Nephron progenitor cell (in vitro differentiated cells): ENCODE measurements around the gene C1QTNF5.

Experiments used
- DNase-seq: peaks from one replicate; pipeline ENCODE4 v3.0.0; 2021
- H3K27ac Mint-ChIP-seq: 2 replicates; pipeline ENCODE4 v1.8.0; 2021; ENCODE audit warnings: mild to moderate bottlenecking, moderate library complexity, mixed read lengths
- H3K27me3 Mint-ChIP-seq: 2 replicates; pipeline ENCODE4 v1.8.0; 2021; ENCODE audit warnings: mild to moderate bottlenecking, low read depth, mixed read lengths; ENCODE audit not compliant: poor library complexity
- H3K36me3 Mint-ChIP-seq: 2 replicates; pipeline ENCODE4 v1.8.0; 2021; ENCODE audit warnings: low read depth, mixed read lengths
- H3K4me1 Mint-ChIP-seq: 2 replicates; pipeline ENCODE4 v1.8.0; 2021; ENCODE audit warnings: mixed read lengths
- H3K4me3 Mint-ChIP-seq: 2 replicates; pipeline ENCODE4 v1.8.0; 2021; ENCODE audit warnings: mild to moderate bottlenecking, moderate library complexity, mixed read lengths
- H3K9me3 Mint-ChIP-seq: 2 replicates; pipeline ENCODE4 v1.8.0; 2021; ENCODE audit warnings: mild to moderate bottlenecking, moderate library complexity, mixed read lengths
- CTCF ChIP-seq: fragments of 200-600 bp; sonication (generic); IDR thresholded peaks from 2 replicates; pipeline ENCODE4 v1.5.0; 2021; ENCODE audit warnings: antibody characterized with exemption

The C1QTNF5 gene

DNA sequence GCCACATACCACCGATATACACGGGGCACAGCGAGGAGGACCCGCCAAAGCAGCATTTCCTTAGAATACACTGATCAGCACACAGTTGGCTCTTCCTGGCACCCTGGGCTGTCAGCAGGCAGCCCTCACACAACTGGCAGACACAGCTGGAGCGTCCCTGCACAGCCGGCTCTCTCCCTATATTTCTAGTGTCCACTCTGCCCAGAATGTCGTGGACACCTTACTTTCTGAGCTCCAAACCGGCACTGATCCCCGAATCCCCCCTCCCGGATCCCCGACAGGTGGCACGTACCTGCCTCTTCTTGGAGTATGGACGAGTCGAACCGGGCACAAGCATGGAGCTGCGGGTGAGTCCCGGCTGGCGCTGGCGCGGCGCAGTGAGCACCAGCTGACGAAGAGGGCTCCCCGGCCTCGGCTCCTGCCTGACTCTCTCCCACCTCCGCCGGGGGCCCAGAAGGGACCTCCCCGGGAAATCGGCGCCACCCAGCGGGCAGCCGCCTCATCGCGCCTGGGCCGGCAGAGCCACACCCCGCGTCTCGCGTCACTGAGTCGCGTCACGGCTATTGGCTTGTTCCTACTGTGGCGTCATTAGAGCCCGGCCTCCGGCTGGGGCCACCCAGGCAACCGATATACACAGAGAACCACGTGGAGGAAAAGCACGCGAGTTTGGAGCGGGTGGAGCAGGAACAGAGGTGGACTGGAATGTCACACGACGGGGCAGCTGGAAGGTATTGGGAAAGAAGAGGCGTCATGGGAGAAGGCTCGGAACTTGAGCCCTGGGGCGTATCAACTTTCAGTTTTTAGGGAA lies 40.7 kb upstream of the C1QTNF5 start, which contains the start of gene USP2:
TSS of gene USP2 (minus strand) at position 510 of the 808 bp plus-strand sequence. CDS start 8,210 bp downstream, outside the sequence.
- Mint-ChIP-seq H3K4me1 (peaks cover 16% of the 10 kb centered on the region), H3K9me3 (no peaks in the 10 kb centered on the region), H3K36me3 (no peaks in the 10 kb centered on the region), H3K4me3 (no peak within 1 kb of the TSS), H3K27ac (peak within 1 kb of the TSS; percentile 47), H3K27me3 (peaks cover 15% of the 10 kb centered on the region)
- peak; percentile 81 for TF ChIP-seq CTCF
- DNase-seq, result peak; percentile 99

DNA sequence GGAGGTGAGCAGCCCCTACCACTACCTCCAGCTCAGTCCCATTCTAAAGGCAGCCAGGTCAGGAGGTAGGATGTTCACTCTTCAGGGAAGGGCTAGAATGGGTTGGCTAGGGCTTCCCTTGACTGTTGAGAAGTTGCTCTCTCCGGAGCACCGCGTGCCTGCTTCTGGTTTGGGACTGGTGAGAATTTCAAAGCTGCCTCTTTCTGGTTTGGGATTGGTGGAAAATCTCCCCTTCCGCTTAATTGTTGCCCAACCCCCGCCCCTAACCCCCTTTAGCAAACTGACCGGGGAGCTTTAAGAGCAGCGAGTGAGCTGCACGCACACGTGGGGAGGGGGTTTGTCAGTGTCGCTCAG lies 40.1 kb upstream of the C1QTNF5 start:
- no peaks in the 10 kb centered on the region for H3K9me3 Mint-ChIP-seq
- H3K4me3 Mint-ChIP-seq, result no peak overlapping the region
- H3K27me3 Mint-ChIP-seq, result peaks cover 15% of the 10 kb centered on the region
- no peak overlapping the region for H3K27ac Mint-ChIP-seq
- no peaks in the 10 kb centered on the region for H3K36me3 Mint-ChIP-seq
- no peak for DNase-seq
- no peak for TF ChIP-seq CTCF
- H3K4me1 Mint-ChIP-seq, result peaks cover 22% of the 10 kb centered on the region

GRCh38 chr11:119380160-119380826 lies 39.6 kb upstream of the C1QTNF5 start:
- no peak overlapping the region for H3K4me3 Mint-ChIP-seq
- H3K27me3 Mint-ChIP-seq, result peaks cover 15% of the 10 kb centered on the region
- no peak overlapping the region for H3K27ac Mint-ChIP-seq
- H3K36me3 Mint-ChIP-seq, result no peaks in the 10 kb centered on the region
- H3K9me3 Mint-ChIP-seq, result no peaks in the 10 kb centered on the region
- DNase-seq, result no peak
- H3K4me1 Mint-ChIP-seq, result peaks cover 27% of the 10 kb centered on the region
- no peak for TF ChIP-seq CTCF

DNA sequence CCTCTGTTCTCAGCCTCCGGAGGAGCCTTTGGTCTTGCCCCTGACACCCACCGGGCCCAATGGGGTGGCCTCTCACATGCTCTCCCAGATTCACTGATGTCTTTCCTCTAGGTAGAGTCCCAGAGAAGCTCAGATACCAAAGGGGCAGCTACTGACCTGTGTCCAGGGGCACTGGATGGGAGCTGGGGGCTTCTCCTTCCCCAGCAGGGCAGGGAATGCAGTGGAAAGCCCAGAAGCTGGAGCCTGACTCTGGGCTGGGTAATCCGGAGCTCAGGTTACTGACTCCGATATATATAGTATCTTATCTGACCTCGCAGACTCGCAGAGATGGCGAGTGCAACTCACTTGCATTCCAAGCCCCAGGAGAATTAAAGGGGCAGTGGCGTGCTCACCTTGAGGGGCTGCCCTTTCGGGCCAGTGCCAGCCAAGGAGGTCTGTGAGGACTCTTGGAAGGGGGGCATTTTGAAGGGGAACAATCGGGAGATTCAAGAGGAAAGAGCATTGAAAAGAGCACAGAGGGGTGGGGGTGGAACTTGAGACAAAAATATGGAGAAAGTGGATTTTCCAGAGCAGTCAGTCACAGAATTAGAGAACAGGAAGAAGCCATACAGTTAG lies 38.3 kb upstream of the C1QTNF5 start:
- Mint-ChIP-seq H3K27ac (no peak overlapping the region), H3K27me3 (peaks cover 19% of the 10 kb centered on the region), H3K36me3 (no peaks in the 10 kb centered on the region), H3K9me3 (no peaks in the 10 kb centered on the region), H3K4me3 (peak overlapping the region; percentile 57), H3K4me1 (peaks cover 41% of the 10 kb centered on the region)
- no peak for DNase-seq
- no peak for TF ChIP-seq CTCF

- H3K9me3 Mint-ChIP-seq, result no peaks in the 10 kb centered on the region
- no peaks in the 10 kb centered on the region for H3K36me3 Mint-ChIP-seq
- DNase-seq, result no peak
- H3K27ac Mint-ChIP-seq, result no peak overlapping the region
- peaks cover 22% of the 10 kb centered on the region for H3K27me3 Mint-ChIP-seq
- peaks cover 44% of the 10 kb centered on the region for H3K4me1 Mint-ChIP-seq
- H3K4me3 Mint-ChIP-seq, result no peak overlapping the region
- no peak for TF ChIP-seq CTCF
Measured at GRCh38 chr11:119377961-119378667, 37.4 kb upstream of the C1QTNF5 start.
